GM19023 (cell line): ENCODE results near the gene PASD1.
"Not testable (repeated sequence)": the region's sequence is repeated elsewhere in the genome, so short reads cannot be mapped to it uniquely, and the experiment has no call there.

Experiments used
- ATAC-seq: cut with Tn5 transposase; IDR thresholded peaks from one replicate; pipeline ENCODE4 v1.9.1; 2021; ENCODE audit warnings: mild to moderate bottlenecking, moderate library complexity; ENCODE audit not compliant: unreplicated experiment

The PASD1 gene

DNA sequence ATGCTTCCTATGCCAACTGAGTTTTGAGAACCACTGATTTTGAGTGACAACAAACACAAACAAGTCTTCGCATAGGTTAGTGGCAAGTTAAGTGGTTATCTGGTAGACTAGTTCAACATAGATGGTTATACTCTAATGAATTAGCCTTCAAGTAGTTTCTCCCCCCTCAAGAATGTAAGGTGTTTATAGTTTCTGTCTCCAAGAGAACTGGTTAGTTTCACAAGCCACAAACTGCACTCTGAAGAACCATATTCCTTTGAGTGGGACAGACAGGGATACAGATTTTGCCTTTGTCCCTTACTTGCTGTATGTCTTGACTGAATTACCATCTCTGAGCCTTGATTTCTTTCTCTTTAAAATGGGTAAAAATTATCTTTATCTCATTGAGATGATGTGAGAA is 41.5 kb downstream of the PASD1 start:
- no peak for ATAC-seq

DNA sequence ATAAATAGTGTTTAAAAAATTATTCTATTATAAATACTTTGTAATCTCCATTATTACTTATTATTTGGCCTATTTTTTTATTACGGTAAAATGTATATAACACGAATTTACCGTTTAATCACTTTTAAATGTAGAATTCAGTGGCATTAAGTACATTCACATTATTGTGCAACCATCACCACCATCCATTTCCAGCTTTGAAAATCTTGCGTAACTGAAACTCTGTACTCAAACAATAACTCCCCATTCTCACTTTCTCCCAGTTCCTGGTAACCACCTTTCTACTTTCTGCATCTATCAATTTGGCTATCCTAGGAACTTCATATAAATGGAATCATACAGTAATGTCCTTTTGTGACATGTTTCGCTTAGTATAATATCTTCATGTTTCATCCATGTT is 45.7 kb downstream of the PASD1 start:
- no peak for ATAC-seq

DNA sequence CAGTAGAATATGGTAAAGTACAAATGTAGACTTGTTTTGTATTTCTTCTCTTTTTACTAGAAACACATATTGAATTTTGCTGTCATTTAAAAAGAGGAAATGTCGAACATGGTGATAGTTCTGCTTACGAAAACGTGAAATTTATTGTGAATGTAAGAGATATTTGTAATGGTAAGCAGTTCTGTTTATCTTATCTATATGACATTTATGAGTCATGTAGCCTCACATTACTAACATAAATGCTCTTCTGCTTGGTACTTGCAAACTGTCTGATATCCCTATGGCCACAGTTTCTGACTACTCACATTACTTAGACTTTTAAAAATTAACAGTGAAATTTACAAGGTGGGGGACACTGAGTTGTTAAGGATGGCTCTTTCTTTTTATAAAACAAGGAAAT is 57.9 kb downstream of the PASD1 start:
- ATAC-seq = no peak

DNA sequence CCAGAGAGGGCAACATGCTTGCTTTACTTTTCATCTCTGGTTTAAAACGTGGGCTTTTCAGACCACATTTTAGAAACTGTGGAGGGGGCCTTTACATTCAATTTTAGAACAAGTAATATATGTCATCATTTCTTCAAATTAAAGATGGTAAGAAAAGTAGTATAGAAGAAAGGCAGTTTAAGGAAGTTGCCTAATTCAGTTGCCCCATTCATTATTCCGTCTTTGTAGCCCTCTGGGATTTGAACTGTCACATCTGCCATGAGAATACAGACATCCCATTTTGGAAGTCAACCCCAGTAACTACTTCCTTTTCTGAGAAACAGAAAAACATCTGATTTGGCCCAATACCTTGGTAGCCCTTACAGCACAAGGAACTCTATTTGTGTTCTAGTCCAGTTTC is 61.2 kb downstream of the PASD1 start:
- ATAC-seq = no peak

DNA sequence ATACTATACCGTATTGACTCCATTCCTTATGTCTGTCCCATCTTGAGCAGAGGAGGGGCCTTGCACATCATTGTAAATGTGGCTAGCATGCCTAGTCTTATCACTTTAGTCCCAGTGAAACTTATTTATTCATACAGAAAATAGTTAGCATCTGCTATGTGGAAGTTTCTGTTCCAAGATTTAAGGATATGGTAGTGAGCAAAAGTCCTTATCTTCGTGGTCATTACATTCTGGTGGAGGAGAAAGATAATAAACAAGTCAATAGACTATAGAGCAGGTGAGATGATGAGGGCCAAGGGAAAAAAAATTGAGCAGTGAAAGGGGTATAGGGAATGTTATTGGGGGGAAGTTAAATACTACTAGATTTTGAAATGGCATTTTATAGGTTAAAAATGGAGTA is 68.3 kb downstream of the PASD1 start:
- ATAC-seq = no peak

- no peak for ATAC-seq
These were observed 69.7 kb downstream of the PASD1 start for GRCh38 chrX:151633157-151633556.

DNA sequence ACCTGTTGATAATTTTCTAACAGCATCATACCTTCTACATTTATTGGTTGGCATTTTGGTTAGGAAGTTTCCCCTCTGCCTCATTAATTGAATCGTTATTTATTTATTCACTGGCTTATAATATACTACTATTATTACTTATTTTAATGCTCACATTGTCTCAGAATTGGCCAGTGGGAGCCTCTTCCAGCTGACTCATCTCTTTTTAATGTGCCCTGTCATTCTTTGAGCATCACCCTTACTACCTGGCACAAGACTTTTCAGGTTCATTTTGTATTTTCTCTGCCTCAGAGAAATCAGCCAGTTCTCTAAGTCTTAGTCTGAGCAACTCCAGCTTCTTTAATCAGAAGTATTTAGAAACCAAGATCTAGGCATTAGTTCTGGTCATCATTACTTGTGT is 71.5 kb downstream of the PASD1 start:
- no peak for ATAC-seq

- no peak for ATAC-seq
These were observed 78.1 kb downstream of the PASD1 start for GRCh38 chrX:151641564-151641963.

DNA sequence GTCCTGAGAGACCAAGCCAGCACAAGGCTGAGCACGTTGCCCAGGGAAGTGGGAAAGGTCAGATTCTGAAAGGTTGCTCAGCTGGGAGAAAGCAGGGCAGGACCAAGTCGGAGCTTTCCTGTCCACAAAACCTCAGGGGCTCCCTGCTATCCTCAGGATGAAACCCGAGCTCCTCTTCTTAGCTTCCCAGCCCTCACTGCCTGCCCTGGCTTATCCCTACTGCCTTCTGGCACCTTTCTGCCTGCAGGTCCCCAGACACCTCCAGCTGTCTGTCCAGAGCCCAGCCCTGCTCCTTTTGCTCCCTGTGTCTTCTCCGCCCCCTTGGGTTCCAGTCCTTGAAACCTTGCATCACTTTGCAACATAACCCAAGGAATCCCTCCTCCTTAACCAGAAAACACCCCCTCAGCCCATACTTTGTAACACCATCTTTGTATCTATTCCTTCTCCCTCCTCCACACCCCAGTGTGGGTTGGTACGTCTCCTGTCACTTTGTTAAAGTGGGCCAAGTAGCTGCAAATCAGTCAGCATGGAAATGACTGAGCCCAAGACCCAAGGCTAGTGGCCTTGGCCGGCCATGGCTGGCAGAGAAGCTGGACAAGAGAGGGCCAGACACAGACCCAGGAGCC is 111.8 kb downstream of the PASD1 start:
- no peak for ATAC-seq

DNA sequence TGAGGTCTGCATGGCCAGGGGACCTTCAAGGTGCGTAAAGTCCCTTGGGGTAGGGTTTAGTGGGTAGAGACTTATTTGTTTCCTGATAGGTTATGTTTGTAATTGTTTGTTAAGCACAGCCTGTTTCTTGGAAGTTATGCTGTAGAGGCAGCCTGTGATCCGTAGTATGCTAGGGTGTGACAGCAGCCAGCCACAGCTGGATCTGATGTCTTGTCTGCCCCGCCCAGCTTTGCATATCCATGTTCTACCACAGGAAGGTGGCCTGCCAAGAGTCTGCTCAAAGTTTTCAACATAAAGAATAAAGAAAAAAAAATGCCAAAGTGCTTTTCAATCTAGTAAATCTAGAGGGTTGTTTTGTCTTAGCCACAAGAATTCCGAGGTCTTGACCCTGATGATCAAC is 112.7 kb downstream of the PASD1 start:
- ATAC-seq = no peak

DNA sequence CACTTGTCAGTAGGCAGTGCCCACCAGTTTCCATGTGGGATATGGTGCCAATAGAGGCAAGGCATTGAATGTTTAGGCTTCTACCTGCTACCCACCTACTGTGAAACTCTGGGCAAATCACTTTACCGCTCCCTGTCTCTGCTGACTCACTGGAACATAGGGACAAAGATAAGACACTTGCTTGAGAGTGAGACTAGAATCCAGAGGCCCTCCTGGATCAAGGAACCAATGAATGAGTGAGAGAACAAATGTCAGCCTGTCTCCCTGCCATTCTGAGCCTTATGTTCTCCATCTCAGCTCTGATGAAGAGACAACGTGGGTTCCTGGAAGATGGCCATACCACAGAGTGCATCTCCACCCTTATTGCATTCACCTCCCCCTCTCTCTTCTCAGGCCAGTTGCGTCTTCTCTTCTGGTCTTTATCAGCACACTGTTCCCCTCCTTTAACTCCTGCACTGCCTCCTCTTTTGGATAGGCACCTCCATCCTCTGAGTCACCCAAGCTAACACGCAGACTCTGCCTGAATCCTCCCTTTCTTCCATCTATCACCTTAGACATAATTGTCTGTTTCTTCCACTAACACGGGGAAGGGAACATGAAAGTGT is 116.4 kb downstream of the PASD1 start:
- no peak for ATAC-seq

DNA sequence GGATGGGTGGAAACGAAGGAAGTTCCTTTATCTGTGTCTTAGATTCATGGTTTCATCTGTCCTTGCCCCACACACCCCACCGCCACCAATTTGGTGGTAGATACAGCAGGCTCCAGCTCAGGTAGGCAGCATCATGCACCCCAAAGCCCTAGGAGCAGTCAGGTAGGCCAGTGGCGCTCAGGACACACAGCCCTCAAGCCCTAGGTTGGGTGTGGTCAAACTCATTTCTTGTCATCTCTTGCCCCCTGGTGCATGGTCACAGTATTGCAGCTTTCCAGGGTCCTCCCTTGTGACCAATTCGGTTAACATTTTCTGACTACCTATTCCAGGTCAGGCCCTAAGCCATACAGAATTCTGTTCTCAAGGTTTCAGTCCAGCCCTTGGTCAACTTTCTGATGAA is 117.3 kb downstream of the PASD1 start:
- ATAC-seq = peak; percentile 95

GRCh38 chrX:151687635-151688034 is 124.2 kb downstream of the PASD1 start:
- no peak for ATAC-seq

- no peak for ATAC-seq
These were observed 125.2 kb downstream of the PASD1 start for GRCh38 chrX:151688695-151689094.

DNA sequence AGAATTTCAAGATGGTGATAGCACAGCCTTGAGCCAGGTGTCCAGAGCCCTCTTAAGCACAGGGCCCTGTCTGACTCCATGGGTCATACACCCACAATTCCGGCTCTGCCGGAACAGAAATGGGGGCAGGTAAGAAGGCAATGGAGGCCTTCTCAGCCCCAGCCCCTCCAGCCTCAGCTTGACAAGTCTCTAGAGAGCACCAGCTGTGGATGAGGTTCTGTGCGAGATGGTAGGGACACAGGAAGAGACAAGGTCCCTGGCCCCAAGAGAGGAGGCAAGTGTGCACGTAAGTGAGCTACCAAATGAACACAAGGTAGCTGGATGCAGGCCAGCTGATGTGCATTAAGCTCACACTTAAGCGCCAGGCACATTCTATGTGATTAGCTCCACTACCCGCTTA is 129.3 kb downstream of the PASD1 start:
- no peak for ATAC-seq

GRCh38 chrX:151694121-151694520 is 130.6 kb downstream of the PASD1 start:
- no peak for ATAC-seq

GRCh38 chrX:151694661-151695582 is 131.4 kb downstream of the PASD1 start, which contains the start of gene PRRG3:
Gene PRRG3, plus strand, starts transcription at chrX:151695458. Its CDS starts 3,357 bp downstream, at chrX:151698815.
- ATAC-seq = no peak

- no peak for ATAC-seq
These were observed 132.3 kb downstream of the PASD1 start for GRCh38 chrX:151695583-151696340.

DNA sequence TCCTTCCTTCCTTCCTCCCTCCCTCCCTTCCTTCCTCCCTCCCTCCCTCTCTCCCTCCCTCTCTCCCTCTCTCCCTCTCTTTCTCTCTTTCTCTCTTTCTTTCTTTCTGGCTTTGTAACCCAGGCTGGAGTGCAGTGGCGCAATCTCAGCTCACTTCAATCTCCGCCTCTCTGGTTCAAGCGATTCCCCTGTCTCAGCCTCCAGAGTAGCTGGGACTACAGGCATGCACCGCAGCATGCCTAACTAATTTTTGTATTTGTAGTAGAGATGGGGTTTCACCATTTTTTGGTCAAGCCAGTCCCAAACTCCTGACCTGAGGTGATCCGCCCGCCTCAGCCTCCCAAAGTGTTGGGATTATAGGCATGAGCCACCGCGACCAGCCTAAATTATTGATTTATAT is 133.6 kb downstream of the PASD1 start:
- ATAC-seq = not testable (repeated sequence)

GRCh38 chrX:151697522-151697921 is 134.0 kb downstream of the PASD1 start:
- ATAC-seq = no peak

DNA sequence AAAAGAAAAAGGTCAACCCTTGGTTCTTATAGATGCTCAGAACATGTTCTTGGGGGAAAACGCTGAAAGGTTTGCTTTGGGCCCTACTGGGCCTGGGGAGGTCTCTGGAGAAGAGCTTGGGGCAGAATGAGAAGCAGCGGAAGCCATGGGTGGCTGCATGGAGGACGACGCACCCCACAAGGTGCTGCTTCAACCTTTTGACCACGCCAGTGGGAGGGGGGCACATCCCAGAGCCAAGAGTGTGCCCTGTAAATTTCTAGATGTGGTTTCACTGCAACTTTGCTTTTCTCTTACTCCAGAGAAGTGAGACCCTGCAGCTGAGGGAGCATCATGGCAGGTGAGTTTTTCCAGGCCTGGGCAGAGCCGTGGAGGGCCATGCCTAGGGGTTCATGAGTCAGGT is 135.0 kb downstream of the PASD1 start:
- ATAC-seq = no peak
